Upper lobe of right lung (tissue), 1 donor: Measurements from ENCODE around the gene TEKTIP1. TPM values are rescaled to one million over a fixed set of nuclear protein-coding genes. Genes with fewer than 3 reads are reported as not detected.

Experiments used
- ATAC-seq: fragments of 200-7000 bp; cut with Tn5 transposase; one replicate; pipeline ENCODE4 v1.9.1; 2020; ENCODE audit warnings: mild to moderate bottlenecking, moderate library complexity
- DNase-seq: peaks from one replicate; pipeline ENCODE4 v3.0.0-alpha.2; 2020
- H3K27ac ChIP-seq: fragments of 200-600 bp; one replicate; pipeline ENCODE4 v1.8.0; 2022
- H3K27me3 ChIP-seq: fragments of 200-600 bp; one replicate; pipeline ENCODE4 v1.8.0; 2022; ENCODE audit warnings: mild to moderate bottlenecking
- H3K36me3 ChIP-seq: fragments of 200-600 bp; one replicate; pipeline ENCODE4 v1.8.0; 2022
- H3K4me1 ChIP-seq: fragments of 200-600 bp; one replicate; pipeline ENCODE4 v1.8.0; 2022
- H3K4me3 ChIP-seq: fragments of 200-600 bp; one replicate; pipeline ENCODE4 v1.8.0; 2022; ENCODE audit warnings: mild to moderate bottlenecking
- H3K9me3 ChIP-seq: fragments of 200-600 bp; one replicate; pipeline ENCODE4 v1.8.0; 2022
- CTCF ChIP-seq: fragments of 200-600 bp; IDR thresholded peaks from one replicate; pipeline ENCODE4 v1.8.0; 2022; ENCODE audit warnings: antibody characterized with exemption
- intact Hi-C: fragments of 100-400 bp; cut with DNase I; formaldehyde crosslinking; loops from one replicate; pipeline ENCODE4 v1.11.0; 2022
- total RNA-seq: library from RNA; stranded (reverse); fragmentation: NEBNext Ultra II Directional; extraction: Animal tissue kit (Norgen Biotek cat#: 25700); gene quantifications from one replicate; pipeline ENCODE4 v1.2.1, GENCODE V29; 2021
- donor health status: DM: no; HTN: yes; CAD: no; lungs with severe emphysema.

TEKTIP1 gene
- total RNA-seq, 1 donor from 2014 or later, result 3.2 TPM

DNA sequence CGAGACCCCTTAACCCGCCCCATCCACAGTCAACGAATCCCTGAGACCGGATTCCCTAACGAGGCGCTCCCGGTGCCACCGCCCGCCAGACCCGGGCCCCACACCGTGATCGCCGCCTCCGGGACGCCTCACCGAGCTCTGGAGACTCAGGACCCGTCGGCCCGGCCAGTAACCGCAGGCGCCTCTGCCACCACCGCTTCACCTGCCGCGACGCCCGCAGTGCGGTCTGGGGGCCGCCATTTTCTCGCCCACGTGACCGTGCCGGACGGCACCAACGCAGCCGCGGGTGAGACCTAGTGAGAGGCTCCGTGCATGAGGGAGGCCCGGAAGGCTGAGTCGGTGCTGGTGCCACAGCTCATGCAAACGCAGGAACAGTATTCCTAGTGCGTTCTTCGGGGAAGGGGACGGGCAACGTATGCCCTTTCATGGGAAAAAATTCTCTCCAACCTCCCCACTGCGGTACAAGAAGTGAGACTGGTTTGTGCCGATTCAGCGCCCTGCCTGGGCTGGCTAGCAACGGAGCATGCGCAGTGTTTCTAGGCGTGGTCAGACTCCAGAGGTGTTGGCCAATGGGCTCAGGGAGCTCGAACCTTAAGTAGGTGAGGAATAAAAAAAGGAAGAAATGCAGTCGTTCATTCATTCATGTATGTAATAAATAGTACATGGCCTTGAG is 38.4 kb upstream of the TEKTIP1 start, which contains the start of gene DOHH:
Gene DOHH (minus strand): TSS at position 246 of the 673 bp plus-strand sequence. CDS start 3,860 bp downstream, outside the sequence.
- TF ChIP-seq CTCF, result no peak
- DNase-seq (peak; percentile 97), ATAC-seq (peak; percentile 94)
- H3K27me3 ChIP-seq, result no peaks in the 10 kb centered on the region
- H3K36me3 ChIP-seq, result peaks cover 11% of the 10 kb centered on the region
- peaks cover 16% of the 10 kb centered on the region for H3K4me1 ChIP-seq
- H3K27ac ChIP-seq, result peak within 1 kb of the TSS; percentile 100
- peak within 1 kb of the TSS; percentile 95 for H3K4me3 ChIP-seq
- H3K9me3 ChIP-seq, result no peaks in the 10 kb centered on the region
- intact Hi-C loops, result no loop called here

DNA sequence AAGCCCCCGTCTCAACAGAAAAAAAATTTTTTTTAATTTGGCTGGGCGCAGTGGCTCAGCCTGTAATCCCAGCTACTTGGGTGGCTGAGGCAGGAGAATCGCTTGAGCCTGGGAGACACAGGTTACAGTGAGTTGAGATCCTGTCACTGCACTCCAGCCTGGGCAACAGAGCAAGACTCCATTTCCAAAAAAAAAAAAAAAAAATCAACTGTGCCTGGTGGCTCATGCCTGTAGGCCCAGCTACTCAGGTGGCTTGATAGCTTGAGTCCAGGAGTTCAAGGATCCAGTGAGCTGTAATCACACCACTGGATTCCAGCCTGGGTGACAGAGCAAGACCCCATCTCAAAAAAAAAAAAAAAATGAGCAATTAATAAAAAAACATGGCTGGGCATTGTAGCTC is 37.2 kb upstream of the TEKTIP1 start:
- Histone ChIP-seq H3K27me3 (no peaks in the 10 kb centered on the region), H3K4me1 (peaks cover 16% of the 10 kb centered on the region), H3K9me3 (no peaks in the 10 kb centered on the region), H3K4me3 (no peak overlapping the region), H3K36me3 (no peaks in the 10 kb centered on the region), H3K27ac (no peak overlapping the region)
- ATAC-seq (no peak), DNase-seq (no peak)
- intact Hi-C loops, result no loop called here
- TF ChIP-seq CTCF, result no peak

DNA sequence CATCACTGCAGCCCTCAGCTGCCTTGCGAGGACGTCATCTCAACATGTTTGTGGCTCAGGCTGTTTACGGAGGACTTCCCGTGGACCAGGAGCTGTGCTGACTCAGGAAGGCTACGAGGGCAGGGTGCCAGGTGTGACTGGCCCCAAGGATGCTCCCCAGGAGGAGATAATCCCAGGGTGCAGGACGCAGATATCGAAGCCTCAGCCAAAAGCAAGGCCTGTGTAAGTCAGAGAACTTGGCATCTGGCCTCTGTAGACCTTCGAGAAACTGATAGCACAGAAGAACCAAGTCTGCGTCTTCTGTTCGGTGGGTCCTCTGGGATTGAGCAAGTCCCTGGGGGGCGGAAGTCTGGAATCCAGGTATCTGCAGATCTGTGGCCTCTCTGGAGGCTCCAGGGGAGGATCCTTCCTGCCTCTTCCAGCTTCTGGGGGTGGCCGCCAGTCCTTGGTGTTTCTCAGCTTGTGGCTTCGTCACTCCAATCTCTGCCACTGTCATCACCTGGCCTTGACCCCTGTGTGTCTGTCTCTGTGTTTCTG is 35.9 kb upstream of the TEKTIP1 start:
- TF ChIP-seq CTCF, result no peak
- Histone ChIP-seq H3K4me3 (no peak overlapping the region), H3K27ac (no peak overlapping the region), H3K9me3 (no peaks in the 10 kb centered on the region), H3K36me3 (no peaks in the 10 kb centered on the region), H3K4me1 (peaks cover 21% of the 10 kb centered on the region), H3K27me3 (no peaks in the 10 kb centered on the region)
- no peak for DNase-seq
- intact Hi-C loops, result no loop called here
- no peak for ATAC-seq

- peaks cover 20% of the 10 kb centered on the region for H3K4me1 ChIP-seq
- no peaks in the 10 kb centered on the region for H3K27me3 ChIP-seq
- H3K9me3 ChIP-seq, result no peaks in the 10 kb centered on the region
- H3K36me3 ChIP-seq, result no peaks in the 10 kb centered on the region
- ATAC-seq, result no peak
- peak overlapping the region; percentile 95 for H3K27ac ChIP-seq
- intact Hi-C loops, result no loop called here
- no peak for TF ChIP-seq CTCF
- no peak for DNase-seq
- H3K4me3 ChIP-seq, result no peak overlapping the region
Measured at GRCh38 chr19:3504735-3505134, 34.2 kb upstream of the TEKTIP1 start.

- peak within 1 kb of the TSS; percentile 95 for H3K27ac ChIP-seq
- intact Hi-C loops, result no loop called here
- no peaks in the 10 kb centered on the region for H3K27me3 ChIP-seq
- no peaks in the 10 kb centered on the region for H3K9me3 ChIP-seq
- DNase-seq, result peak; percentile 100
- peak; percentile 6 for TF ChIP-seq CTCF
- no peaks in the 10 kb centered on the region for H3K36me3 ChIP-seq
- peak; percentile 98 for ATAC-seq
- peak within 1 kb of the TSS; percentile 75 for H3K4me3 ChIP-seq
- peaks cover 17% of the 10 kb centered on the region for H3K4me1 ChIP-seq
Measured at GRCh38 chr19:3505598-3506383, 33.2 kb upstream of the TEKTIP1 start, which contains the start of gene FZR1. FZR1 (plus strand) TSS chr19:3506311; CDS start chr19:3522990, 16,679 bp downstream.
